Duodenal mucosa (tissue), 2 donors: Measurements from ENCODE around the gene CTRB1.

Experiments used
- H3K27ac ChIP-seq: one replicate; pipeline ENCODE4 v1.7.0; 2013; ENCODE audit warnings: low read depth, low read length
- H3K27me3 ChIP-seq, 2 donors: one replicate each; pipeline ENCODE4 v1.7.0; 2013; ENCODE audit warnings: low read length in 2 of 2, control low read depth in 1 of 2; ENCODE audit not compliant: insufficient read depth in 2 of 2, control insufficient read depth in 1 of 2
- H3K36me3 ChIP-seq, 2 donors: one replicate each; pipeline ENCODE4 v1.7.0; 2013; ENCODE audit warnings: low read length in 2 of 2, control low read depth in 1 of 2; ENCODE audit not compliant: insufficient read depth in 2 of 2, control insufficient read depth in 1 of 2
- H3K4me1 ChIP-seq, 2 donors: one replicate each; pipeline ENCODE4 v1.7.0; 2013; ENCODE audit warnings: low read length in 2 of 2, control low read depth in 1 of 2; ENCODE audit not compliant: insufficient read depth in 2 of 2, control insufficient read depth in 1 of 2
- H3K4me3 ChIP-seq, 2 donors: one replicate each; pipeline ENCODE4 v1.7.0; 2013; ENCODE audit warnings: low read length in 2 of 2, low read depth in 1 of 2
- H3K9ac ChIP-seq, 2 donors: one replicate each; pipeline ENCODE4 v1.7.0; 2013; ENCODE audit warnings: low read length in 2 of 2, low read depth in 1 of 2
- H3K9me3 ChIP-seq, 2 donors: one replicate each; pipeline ENCODE4 v1.7.0; 2013; ENCODE audit warnings: low read length in 2 of 2, control low read depth in 1 of 2; ENCODE audit not compliant: control insufficient read depth in 1 of 2

Gene CTRB1

GRCh38 chr16:75224306-75225082 is 5.7 kb downstream of the CTRB1 start:
- Histone ChIP-seq H3K27ac (no peak overlapping the region), H3K4me1 (no peaks in the 10 kb centered on the region), H3K27me3 (no peaks in the 10 kb centered on the region), H3K4me3 (no peak overlapping the region), H3K9me3 (no peaks in the 10 kb centered on the region), H3K36me3 (peaks cover 9 to 14% of the 10 kb centered on the region in 2 donors), H3K9ac (no peak overlapping the region)

- Histone ChIP-seq H3K27me3 (no peaks in the 10 kb centered on the region), H3K36me3 (peaks cover 14 to 20% of the 10 kb centered on the region in 2 donors), H3K4me1 (no peaks in the 10 kb centered on the region), H3K9ac (no peak overlapping the region), H3K4me3 (no peak overlapping the region), H3K9me3 (no peaks in the 10 kb centered on the region), H3K27ac (no peak overlapping the region)
These were observed 6.3 kb downstream of the CTRB1 start for GRCh38 chr16:75225092-75225491.

- no peak overlapping the region for H3K27ac ChIP-seq
- no peak overlapping the region for H3K9ac ChIP-seq
- peaks cover 14 to 27% of the 10 kb centered on the region in 2 donors for H3K36me3 ChIP-seq
- no peaks in the 10 kb centered on the region for H3K9me3 ChIP-seq
- no peaks in the 10 kb centered on the region for H3K27me3 ChIP-seq
- H3K4me1 ChIP-seq = no peaks in the 10 kb centered on the region
- no peak overlapping the region for H3K4me3 ChIP-seq
These were observed 7.1 kb downstream of the CTRB1 start for GRCh38 chr16:75225678-75226515.

DNA sequence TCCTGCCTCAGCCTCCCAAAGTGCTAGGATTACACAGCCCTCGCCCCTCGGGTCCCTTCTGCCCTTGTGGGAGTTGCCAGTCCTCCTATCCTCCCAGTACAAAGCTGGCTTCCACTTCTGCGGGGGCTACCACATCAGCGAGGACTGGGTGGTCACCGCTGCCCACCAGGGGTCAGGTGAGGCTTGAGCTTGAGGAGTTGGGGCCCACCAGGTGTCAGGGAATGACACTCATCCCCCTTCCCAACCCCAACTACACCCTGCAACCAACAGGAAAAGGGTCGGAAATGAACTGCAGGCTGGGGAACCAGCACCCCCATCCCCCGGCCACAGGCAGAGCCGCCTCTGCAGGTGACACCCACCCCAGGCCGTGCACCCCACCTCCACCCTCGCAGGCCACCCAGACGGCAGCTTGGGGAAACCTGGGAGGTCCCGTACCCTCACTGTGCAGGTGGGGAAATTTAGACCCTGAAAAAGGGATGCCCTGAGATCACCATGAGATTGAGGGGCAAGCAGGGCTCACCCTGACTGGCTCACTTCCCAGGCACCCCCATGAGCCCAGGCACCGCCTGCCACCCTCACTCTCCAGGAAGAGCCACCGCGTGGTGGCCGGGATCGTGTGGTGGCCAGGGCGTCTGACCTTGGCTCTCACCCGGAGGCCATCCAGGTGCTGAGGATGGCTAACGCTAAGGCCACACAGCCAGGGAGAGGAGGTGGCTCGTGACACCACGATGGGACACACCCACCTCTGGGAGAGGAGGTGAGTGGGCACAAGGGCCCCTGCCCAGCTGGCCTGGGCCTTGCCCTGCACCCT is 8.0 kb downstream of the CTRB1 start:
- Histone ChIP-seq H3K4me3 (no peak overlapping the region), H3K4me1 (no peaks in the 10 kb centered on the region), H3K27ac (no peak overlapping the region), H3K9ac (no peak overlapping the region), H3K36me3 (peaks cover 18 to 27% of the 10 kb centered on the region in 2 donors), H3K9me3 (no peaks in the 10 kb centered on the region), H3K27me3 (no peaks in the 10 kb centered on the region)

DNA sequence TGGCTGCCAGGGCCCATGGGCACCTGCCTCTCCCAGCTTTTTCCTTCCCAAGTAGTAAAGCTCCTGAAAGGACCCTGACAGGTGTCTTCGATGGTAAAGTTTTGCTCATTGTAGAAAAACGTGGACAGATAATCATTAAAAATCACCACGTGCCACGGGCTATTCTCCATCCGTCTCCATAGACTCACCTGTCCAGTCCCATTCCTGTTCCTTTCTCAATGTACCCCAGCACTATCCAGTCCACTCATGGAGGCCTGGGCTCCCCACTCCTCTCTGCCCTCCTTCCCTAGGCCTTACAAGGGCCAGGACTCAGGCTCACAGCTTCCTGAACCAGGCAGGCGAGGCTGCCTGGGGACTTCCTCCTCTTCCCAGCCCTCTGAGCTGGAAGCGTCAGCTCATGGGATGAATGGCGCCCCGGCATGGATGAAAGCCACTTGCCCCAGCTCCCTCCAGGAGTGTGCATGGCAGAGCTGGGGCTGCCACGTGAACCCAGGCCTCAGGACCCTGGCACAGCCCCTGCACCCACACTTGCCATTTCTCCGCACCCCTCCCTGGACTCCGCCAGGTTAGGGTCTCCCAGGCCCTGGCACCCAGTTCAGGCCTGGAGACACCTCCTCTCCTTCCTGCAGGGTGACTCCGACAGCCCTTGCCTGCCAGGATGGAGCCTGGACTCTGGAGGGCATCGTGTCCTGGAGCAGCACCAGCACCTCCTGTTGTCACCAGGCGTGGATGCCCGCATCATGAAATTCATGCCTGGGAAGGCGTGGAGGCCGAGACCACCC is 8.8 kb downstream of the CTRB1 start:
- Histone ChIP-seq H3K36me3 (peaks cover 19 to 31% of the 10 kb centered on the region in 2 donors), H3K9ac (no peak overlapping the region), H3K9me3 (no peaks in the 10 kb centered on the region), H3K4me1 (no peaks in the 10 kb centered on the region), H3K27me3 (no peaks in the 10 kb centered on the region), H3K4me3 (no peak overlapping the region), H3K27ac (no peak overlapping the region)

DNA sequence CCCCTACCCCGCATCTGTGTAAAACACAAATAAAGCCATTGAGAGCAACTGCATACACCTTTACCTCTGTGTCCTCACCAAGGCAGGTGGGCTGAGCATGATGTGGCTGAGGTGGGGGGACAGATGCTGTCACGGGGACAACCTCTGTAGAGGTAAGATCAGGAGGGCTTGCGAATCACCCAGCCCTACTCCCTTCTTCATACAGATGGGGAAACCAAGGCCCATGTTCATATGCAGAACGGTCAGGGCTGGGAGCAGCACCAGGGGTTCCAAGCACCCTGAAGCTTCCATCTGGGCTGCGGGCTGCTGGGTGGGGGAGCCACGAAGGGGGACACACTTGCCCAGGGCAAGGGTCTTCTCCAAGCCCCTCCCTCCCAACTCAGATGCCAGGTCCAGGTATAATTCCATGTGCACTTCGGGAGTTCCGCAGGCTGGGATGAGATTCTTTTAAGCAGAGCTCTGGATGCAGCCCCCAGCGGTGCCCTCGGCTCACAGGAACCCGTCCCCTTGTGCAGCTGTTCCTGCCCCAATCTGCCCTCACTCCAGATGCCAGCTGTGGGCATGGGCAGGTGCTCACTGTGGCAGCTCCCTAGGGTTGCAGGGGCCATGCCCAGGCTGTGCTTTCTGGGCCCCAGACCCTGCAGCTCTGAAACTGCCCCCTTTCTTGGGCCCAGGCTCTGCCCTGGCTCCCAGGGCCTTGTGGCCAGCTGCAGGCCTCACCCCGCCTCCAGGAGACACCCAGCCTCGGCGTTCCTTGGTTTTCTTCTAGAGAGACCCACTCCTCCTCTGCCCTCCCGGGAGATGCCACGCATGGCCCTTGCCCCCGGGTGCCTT is 9.6 kb downstream of the CTRB1 start:
- Histone ChIP-seq H3K27ac (no peak overlapping the region), H3K36me3 (peaks cover 22 to 36% of the 10 kb centered on the region in 2 donors), H3K27me3 (no peaks in the 10 kb centered on the region)

DNA sequence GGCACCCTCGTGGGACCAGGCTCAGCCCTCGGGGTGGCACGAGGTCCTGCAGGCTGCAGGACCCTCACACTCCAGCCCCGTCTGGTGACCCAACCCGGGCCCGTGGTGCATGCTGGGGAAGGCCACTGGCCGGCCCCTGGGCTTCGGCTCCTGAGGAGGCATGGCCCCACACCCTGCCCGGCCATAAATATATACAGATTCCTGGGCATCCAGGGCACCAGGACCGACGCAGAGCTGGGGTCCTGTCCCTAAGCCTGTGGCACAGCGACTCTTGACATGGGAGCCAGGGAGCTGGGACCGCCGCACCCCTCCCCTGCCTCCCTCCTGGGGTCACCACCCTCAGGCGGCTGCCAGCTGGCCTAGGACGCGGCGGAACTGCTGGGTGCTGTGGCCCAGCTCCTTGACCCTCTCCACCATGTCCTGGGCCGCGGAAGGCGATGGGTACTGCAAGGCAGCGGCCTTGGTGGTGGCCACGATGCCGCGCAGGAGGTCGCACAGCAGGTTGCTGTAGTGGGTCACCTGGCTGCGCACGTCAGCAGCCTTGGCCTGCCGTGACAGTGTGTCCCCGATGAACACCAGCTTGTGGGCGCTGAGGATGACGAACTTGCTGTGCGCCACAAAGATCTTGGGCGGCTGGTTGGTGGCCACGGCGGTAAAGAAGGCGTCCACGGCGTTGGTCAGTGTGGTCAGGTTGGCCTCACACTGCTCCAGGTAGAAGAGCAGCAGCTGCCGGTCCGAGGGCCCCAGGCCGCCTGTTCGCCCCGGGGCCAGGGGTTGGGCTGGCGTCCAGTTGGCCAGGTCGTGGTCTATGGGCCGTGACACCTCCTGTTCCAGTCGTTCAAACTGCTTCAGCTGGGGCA is 10.6 kb downstream of the CTRB1 start:
- Histone ChIP-seq H3K4me3 (no peak overlapping the region), H3K9ac (no peak overlapping the region), H3K36me3 (peaks cover 24 to 41% of the 10 kb centered on the region in 2 donors), H3K4me1 (peaks cover 0 to 6% of the 10 kb centered on the region in 2 donors), H3K27ac (no peak overlapping the region), H3K9me3 (no peaks in the 10 kb centered on the region), H3K27me3 (no peaks in the 10 kb centered on the region)

More for the DNA sequence above, 9.6 kb downstream of the CTRB1 start:
- H3K4me1 ChIP-seq = no peaks in the 10 kb centered on the region
- H3K9ac ChIP-seq = no peak overlapping the region
- no peaks in the 10 kb centered on the region for H3K9me3 ChIP-seq
- no peak overlapping the region for H3K4me3 ChIP-seq

GRCh38 chr16:75230471-75231110 is 11.8 kb downstream of the CTRB1 start:
- Histone ChIP-seq H3K9me3 (no peaks in the 10 kb centered on the region), H3K4me3 (no peak overlapping the region), H3K36me3 (peaks cover 24 to 51% of the 10 kb centered on the region in 2 donors), H3K9ac (no peak overlapping the region), H3K4me1 (peaks cover 0 to 7% of the 10 kb centered on the region in 2 donors), H3K27me3 (no peaks in the 10 kb centered on the region), H3K27ac (no peak overlapping the region)
